ENCODE data around the gene THUMPD3. TPM values are rescaled to one million over a fixed set of nuclear protein-coding genes. Genes with fewer than 3 reads are reported as not detected.

The THUMPD3 gene
- total and polyA plus RNA-seq, 9 of the 15 experiments (the other 6 are each of a cell fraction or from before 2014, with no cell fraction given): 58.3 to 132 (median 113) TPM

- TF ChIP-seq ZNF639 (CRISPR knock-in tag; conservative IDR thresholded peaks at IDR 0.05 in 1 of 2, IDR thresholded peaks at IDR 0.05 in 1 of 2) (no peak), SOX6 (IDR thresholded peaks at IDR 0.05) (no peak), ETV5 (CRISPR knock-in tag; IDR thresholded peaks at IDR 0.05; ENCODE audit: low read depth) (no peak)
Measured at GRCh38 chr3:9406856-9407626, 44.2 kb downstream of the THUMPD3 start (continued).

GRCh38 chr3:9408061-9408460 is 45.2 kb downstream of the THUMPD3 start:
- Histone ChIP-seq H3K27ac (ENCODE audit: extremely low read depth, low read depth, low read length) (no peak overlapping the region), H3K9ac (ENCODE audit: insufficient read depth in 1 of 2, low read depth in 2 of 2, low read length in 2 of 2) (no peak overlapping the region), H4K20me1 (replicated peaks; ENCODE audit: control insufficient read depth, insufficient read depth, low read length) (peaks cover 37% of the 10 kb centered on the region), H3K36me3 (ENCODE audit: control insufficient read depth, insufficient read depth, low read length) (peaks cover 6% of the 10 kb centered on the region; the same call in 2 of the 3 replicates), H3K4me3 (no peak overlapping the region), H3K4me1 (replicated peaks in 1 of 2; ENCODE audit: control insufficient read depth in 2 of 2, insufficient read depth in 2 of 2, low read length in 2 of 2) (peaks cover 3 to 43% of the 10 kb centered on the region in 2 experiments; a peak in 4 of 5 replicates), H3K4me2 (ENCODE audit: insufficient read depth, low read length) (no peak overlapping the region), H3K79me2 (ENCODE audit: control insufficient read depth, insufficient read depth, low read length) (peaks cover 100% of the 10 kb centered on the region), H3K27me3 (ENCODE audit: control insufficient read depth in 2 of 2, insufficient read depth in 2 of 2, low read length in 2 of 2) (no peaks in the 10 kb centered on the region), H2AFZ (ENCODE audit: low read depth, low read length) (no peak overlapping the region), H3K9me1 (ENCODE audit: control insufficient read depth, insufficient read depth, low read length) (no peaks in the 10 kb centered on the region), H3K9me3 (replicated peaks; ENCODE audit: control insufficient read depth, insufficient read depth, low read depth, low read length) (no peaks in the 10 kb centered on the region)
- intact Hi-C loops (cut with micrococcal nuclease): no loop called here
- in situ Hi-C loops (cut with MboI): no loop called here
- POLR2A ChIA-PET: interaction anchor here (0.6 to 5.7 kb wide), 6 partner anchors 9 to 693 kb away, joined by 3 to 95 read pairs (median 4); partner anchors contain the start of gene SETD5
- WGBS (ENCODE audit: insufficient coverage, low coverage, missing lambda C conversion rate): 49% methylated on average over 6 of the region's 6 CpGs
- ATAC-seq: no peak
- CTCF ChIA-PET (ENCODE audit: low intra/inter-chr PET ratio): no interaction called here
- no peak for FAIRE-seq
- DNase-seq (ENCODE audit: extremely low read depth in 1 of 4, low spot score in 3 of 4): no peak
- BruUV-seq (replicated peaks): no TSS peak
- TF ChIP-seq E4F1 (CRISPR knock-in tag; IDR thresholded peaks at IDR 0.05; ENCODE audit: borderline replicate concordance) (no peak), U2AF1 (optimal IDR thresholded peaks at IDR 0.05; ENCODE audit: low read depth, low read length) (no peak), ZSCAN29 (IDR thresholded peaks at IDR 0.05) (no peak), NONO (IDR thresholded peaks at IDR 0.05; ENCODE audit: low read depth in 2 of 2, low read length in 1 of 2) (no peak), ZNF274 (IDR thresholded peaks at IDR 0.05; ENCODE audit: borderline replicate concordance, low read depth, low read length) (no peak), RFX1 (IDR thresholded peaks at IDR 0.05) (peak; percentile 13; the same call in 1 of the 2 replicates), MITF (IDR thresholded peaks at IDR 0.05) (no peak), ARID1B (IDR thresholded peaks at IDR 0.05) (no peak), SIX5 (IDR thresholded peaks at IDR 0.05; ENCODE audit: borderline replicate concordance in 1 of 2, insufficient read depth in 1 of 2, low read depth in 1 of 2, low read length in 2 of 2) (no peak), ZNF57 (CRISPR knock-in tag; IDR thresholded peaks at IDR 0.05) (no peak), XRCC4 (IDR thresholded peaks at IDR 0.05; ENCODE audit: extremely low read depth, insufficient read depth, insufficient read length) (no peak), BCOR (IDR thresholded peaks at IDR 0.05) (peak; percentile 36; the same call in 1 of the 2 replicates)
